Ishikawa (cell line): ENCODE data around the gene PLXDC2.

ENCODE experiments used
- EGR1 ChIP-seq: IDR thresholded peaks from 2 replicates; pipeline ENCODE4 v1.6.1; 2012
- MAX ChIP-seq: IDR thresholded peaks from 2 replicates; pipeline ENCODE4 v1.6.1; 2012
- NFIC ChIP-seq: IDR thresholded peaks from 2 replicates; pipeline ENCODE4 v1.6.1; 2012
- TAF1 ChIP-seq: IDR thresholded peaks from 2 replicates; pipeline ENCODE4 v1.6.1; 2012; ENCODE audit warnings: low read depth, mild to moderate bottlenecking
- TCF12 ChIP-seq: IDR thresholded peaks from 2 replicates; pipeline ENCODE4 v1.6.1; 2012; ENCODE audit warnings: low read depth
- TEAD4 ChIP-seq: IDR thresholded peaks from 2 replicates; pipeline ENCODE4 v1.6.1; 2012
- YY1 ChIP-seq: IDR thresholded peaks from 2 replicates; pipeline ENCODE4 v1.6.1; 2012; ENCODE audit warnings: low read depth
- TF ChIP-seq, protein P1 (sequence below): IDR thresholded peaks from 2 replicates; pipeline ENCODE4 v1.6.1; 2012; ENCODE audit warnings: low read depth, mild to moderate bottlenecking
- TF ChIP-seq, protein P2 (sequence below): IDR thresholded peaks from 2 replicates; pipeline ENCODE4 v1.6.1; 2012

DNA sequence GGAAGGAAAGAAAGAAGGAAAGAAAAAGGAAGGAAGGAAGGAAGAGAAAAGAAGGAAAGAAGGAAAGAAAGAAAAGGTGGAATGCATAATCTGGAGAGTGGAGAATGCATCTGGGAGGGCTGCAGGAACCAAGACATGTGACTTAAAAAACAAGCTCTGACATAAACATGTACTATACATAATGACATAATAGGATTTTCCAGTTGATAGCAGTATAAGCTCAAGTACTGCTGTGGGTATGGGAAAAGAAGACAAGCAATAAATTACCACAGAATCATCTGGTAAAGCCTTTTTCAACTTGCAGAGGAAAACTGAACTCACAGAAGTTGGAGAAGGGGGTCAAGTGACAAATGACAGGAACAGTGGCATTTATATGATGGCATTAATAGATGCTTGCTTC, 345.9 kb downstream of the PLXDC2 start:
- TF ChIP-seq, protein P1, sequence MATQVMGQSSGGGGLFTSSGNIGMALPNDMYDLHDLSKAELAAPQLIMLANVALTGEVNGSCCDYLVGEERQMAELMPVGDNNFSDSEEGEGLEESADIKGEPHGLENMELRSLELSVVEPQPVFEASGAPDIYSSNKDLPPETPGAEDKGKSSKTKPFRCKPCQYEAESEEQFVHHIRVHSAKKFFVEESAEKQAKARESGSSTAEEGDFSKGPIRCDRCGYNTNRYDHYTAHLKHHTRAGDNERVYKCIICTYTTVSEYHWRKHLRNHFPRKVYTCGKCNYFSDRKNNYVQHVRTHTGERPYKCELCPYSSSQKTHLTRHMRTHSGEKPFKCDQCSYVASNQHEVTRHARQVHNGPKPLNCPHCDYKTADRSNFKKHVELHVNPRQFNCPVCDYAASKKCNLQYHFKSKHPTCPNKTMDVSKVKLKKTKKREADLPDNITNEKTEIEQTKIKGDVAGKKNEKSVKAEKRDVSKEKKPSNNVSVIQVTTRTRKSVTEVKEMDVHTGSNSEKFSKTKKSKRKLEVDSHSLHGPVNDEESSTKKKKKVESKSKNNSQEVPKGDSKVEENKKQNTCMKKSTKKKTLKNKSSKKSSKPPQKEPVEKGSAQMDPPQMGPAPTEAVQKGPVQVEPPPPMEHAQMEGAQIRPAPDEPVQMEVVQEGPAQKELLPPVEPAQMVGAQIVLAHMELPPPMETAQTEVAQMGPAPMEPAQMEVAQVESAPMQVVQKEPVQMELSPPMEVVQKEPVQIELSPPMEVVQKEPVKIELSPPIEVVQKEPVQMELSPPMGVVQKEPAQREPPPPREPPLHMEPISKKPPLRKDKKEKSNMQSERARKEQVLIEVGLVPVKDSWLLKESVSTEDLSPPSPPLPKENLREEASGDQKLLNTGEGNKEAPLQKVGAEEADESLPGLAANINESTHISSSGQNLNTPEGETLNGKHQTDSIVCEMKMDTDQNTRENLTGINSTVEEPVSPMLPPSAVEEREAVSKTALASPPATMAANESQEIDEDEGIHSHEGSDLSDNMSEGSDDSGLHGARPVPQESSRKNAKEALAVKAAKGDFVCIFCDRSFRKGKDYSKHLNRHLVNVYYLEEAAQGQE, result no peak
- no peak for TF ChIP-seq EGR1
- TF ChIP-seq TAF1, result no peak
- TF ChIP-seq NFIC, result no peak
- TF ChIP-seq MAX, result no peak
- TF ChIP-seq, protein P2, sequence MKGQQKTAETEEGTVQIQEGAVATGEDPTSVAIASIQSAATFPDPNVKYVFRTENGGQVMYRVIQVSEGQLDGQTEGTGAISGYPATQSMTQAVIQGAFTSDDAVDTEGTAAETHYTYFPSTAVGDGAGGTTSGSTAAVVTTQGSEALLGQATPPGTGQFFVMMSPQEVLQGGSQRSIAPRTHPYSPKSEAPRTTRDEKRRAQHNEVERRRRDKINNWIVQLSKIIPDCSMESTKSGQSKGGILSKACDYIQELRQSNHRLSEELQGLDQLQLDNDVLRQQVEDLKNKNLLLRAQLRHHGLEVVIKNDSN, result no peak
- no peak for TF ChIP-seq YY1
- TF ChIP-seq TEAD4, result no peak
- TF ChIP-seq TCF12, result no peak
